ENCODE measurements around the gene MRFAP1. TPM values are rescaled to one million over a fixed set of nuclear protein-coding genes. Genes with fewer than 3 reads are reported as not detected.

Gene MRFAP1
- total and polyA plus RNA-seq, 2 of the 4 experiments (the other 2 are of a cell fraction), result 65.4 to 268 TPM

DNA sequence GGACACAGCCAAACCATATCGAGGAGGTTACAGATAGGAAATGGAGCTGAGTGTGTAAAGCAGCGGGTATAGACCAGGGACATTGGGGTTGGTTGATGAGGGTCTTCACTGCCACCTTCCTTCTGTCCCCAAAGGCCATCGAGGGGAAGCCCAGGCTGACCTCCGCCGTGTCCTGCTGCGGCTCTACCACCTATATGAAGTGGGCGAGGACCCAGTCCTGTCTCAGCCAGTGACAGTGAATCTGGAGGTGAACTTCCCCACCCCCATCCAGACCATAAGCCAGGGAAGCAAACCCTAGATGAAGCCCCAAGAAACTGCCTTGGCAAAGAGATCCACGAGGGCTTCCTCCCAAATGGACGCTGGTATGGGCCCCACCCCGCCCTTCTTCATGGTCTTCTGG is 23.2 kb upstream of the MRFAP1 start (continued):
- TF ChIP-seq, protein P1, sequence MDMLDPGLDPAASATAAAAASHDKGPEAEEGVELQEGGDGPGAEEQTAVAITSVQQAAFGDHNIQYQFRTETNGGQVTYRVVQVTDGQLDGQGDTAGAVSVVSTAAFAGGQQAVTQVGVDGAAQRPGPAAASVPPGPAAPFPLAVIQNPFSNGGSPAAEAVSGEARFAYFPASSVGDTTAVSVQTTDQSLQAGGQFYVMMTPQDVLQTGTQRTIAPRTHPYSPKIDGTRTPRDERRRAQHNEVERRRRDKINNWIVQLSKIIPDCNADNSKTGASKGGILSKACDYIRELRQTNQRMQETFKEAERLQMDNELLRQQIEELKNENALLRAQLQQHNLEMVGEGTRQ (IDR thresholded peaks at IDR 0.05; ENCODE audit: low read depth, low read length), result no peak
- TF ChIP-seq MAFK (IDR thresholded peaks at IDR 0.05; ENCODE audit: low read depth, low read length), result no peak
- no peak for TF ChIP-seq NFE2L2 (IDR thresholded peaks at IDR 0.05; ENCODE audit: low read depth, low read length)
- no peak for TF ChIP-seq MAZ (IDR thresholded peaks at IDR 0.05; ENCODE audit: borderline replicate concordance, low read depth, low read length)
- no peak for TF ChIP-seq RCOR1 (IDR thresholded peaks at IDR 0.05; ENCODE audit: insufficient replicate concordance, low read length)

DNA sequence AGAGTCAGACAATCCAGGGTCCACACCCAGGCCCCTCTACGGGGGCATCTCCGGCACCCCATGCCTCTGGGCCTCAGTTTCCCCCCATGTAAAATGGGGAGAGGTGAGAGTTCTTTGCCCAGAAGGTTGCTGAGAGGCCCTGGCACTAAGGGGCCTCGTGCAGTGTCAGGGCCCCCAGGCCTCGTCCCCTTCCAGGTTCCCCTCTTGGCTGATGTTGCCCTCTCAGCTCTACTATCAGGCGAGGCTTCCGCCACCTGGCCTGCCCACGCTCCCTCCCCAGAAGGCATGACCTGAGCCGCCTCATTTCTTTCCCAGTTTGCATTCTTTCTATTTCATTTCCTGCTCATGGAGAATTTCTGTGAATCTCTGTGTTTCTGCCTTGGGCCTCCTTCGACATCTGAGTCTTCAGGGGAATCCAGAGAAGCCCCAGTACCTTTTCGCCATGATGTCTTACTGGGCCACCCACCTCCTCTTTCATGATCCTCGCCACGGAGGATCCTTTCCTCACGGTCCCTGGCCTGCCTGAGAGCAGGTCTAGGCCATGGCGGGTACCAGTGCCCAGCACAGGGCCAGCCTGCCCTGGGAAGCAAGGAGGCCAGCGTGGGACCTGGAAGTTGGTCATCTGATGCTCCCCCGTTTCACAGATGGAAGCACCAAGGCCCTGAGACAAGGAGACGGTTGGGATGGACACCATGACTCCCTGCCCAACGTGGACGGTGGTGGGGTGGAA is 21.9 kb upstream of the MRFAP1 start:
- Histone ChIP-seq H3K23ac (ENCODE audit: low read depth, low read length) (no peak overlapping the region), H3K18ac (ENCODE audit: low read depth, low read length) (no peak overlapping the region), H3K27me3 (ENCODE audit: control insufficient read depth, insufficient read depth, low read length) (no peaks in the 10 kb centered on the region), H4K8ac (ENCODE audit: low read depth in 2 of 2, low read length in 2 of 2) (no peak overlapping the region), H3K14ac (replicated peaks; ENCODE audit: low read depth, low read length) (no peak overlapping the region), H2BK20ac (ENCODE audit: low read depth, low read length) (no peak overlapping the region), H4K91ac (ENCODE audit: insufficient read depth, low read depth, low read length) (no peak overlapping the region), H2AK9ac (replicated peaks; ENCODE audit: low read depth, low read length, poor library complexity) (no peak overlapping the region), H4K20me1 (ENCODE audit: insufficient read depth, low read length) (no peaks in the 10 kb centered on the region), H4K5ac (ENCODE audit: low read depth, low read length) (no peak overlapping the region), H2BK5ac (ENCODE audit: low read depth, low read length, poor library complexity, severe bottlenecking) (no peak overlapping the region), H3K4me3 (ENCODE audit: insufficient read depth, low read depth, low read length) (no peak overlapping the region), H2AK5ac (ENCODE audit: low read depth, low read length) (no peak overlapping the region), H3K9me3 (ENCODE audit: control insufficient read depth, insufficient read depth, low read length) (no peaks in the 10 kb centered on the region), H2BK120ac (ENCODE audit: low read depth, low read length) (no peak overlapping the region), H2BK15ac (ENCODE audit: low read depth, low read length) (no peak overlapping the region), H3K56ac (ENCODE audit: extremely low read depth, insufficient read depth, low read length) (no peak overlapping the region), H2AFZ (replicated peaks; ENCODE audit: low read length, poor library complexity) (no peak overlapping the region), H3K4ac (ENCODE audit: low read depth, low read length) (no peak overlapping the region), H3K27ac (ENCODE audit: insufficient read depth, low read length) (no peak overlapping the region), H3K36me3 (ENCODE audit: control insufficient read depth, insufficient read depth, low read length) (peaks cover 42% of the 10 kb centered on the region), H3K79me1 (ENCODE audit: low read depth in 1 of 2, low read length in 2 of 2) (no peaks in the 10 kb centered on the region), H3K9me1 (ENCODE audit: insufficient read depth, low read length) (no peaks in the 10 kb centered on the region; the same call in 1 of the 2 replicates), H3K4me1 (ENCODE audit: control insufficient read depth, insufficient read depth, low read length) (no peaks in the 10 kb centered on the region), H3K4me2 (ENCODE audit: low read depth, low read length) (no peak overlapping the region), H3K9ac (ENCODE audit: low read depth, low read length) (no peak overlapping the region)
- in situ Hi-C loops (cut with MboI; ENCODE audit: low sequenced_read_pairs), result no loop called here
- intact Hi-C loops (cut with micrococcal nuclease), result no loop called here
- no peak for DNase-seq
- no peak for ATAC-seq (ENCODE audit: low read depth)
- no peak for TF ChIP-seq POLR2A (IDR thresholded peaks at IDR 0.05; ENCODE audit: low read depth, low read length)
- no peak for TF ChIP-seq NFE2L2 (IDR thresholded peaks at IDR 0.05; ENCODE audit: low read depth, low read length)
- no peak for TF ChIP-seq RFX5 (IDR thresholded peaks at IDR 0.05; ENCODE audit: low read depth, low read length)
- no peak for TF ChIP-seq SMC3 (IDR thresholded peaks at IDR 0.05; ENCODE audit: low read depth, low read length)
- TF ChIP-seq MAZ (IDR thresholded peaks at IDR 0.05; ENCODE audit: borderline replicate concordance, low read depth, low read length), result no peak
- TF ChIP-seq BHLHE40 (IDR thresholded peaks at IDR 0.05; ENCODE audit: low read depth, low read length), result no peak
- TF ChIP-seq CHD1 (IDR thresholded peaks at IDR 0.05; ENCODE audit: low read depth, low read length), result no peak
- TF ChIP-seq, protein P1 (IDR thresholded peaks at IDR 0.05; ENCODE audit: low read depth, low read length), result no peak
- TF ChIP-seq ELK1 (IDR thresholded peaks at IDR 0.05; ENCODE audit: borderline replicate concordance, low read depth, low read length), result no peak
- no peak for TF ChIP-seq RAD21 (IDR thresholded peaks at IDR 0.05; ENCODE audit: low read length)
- TF ChIP-seq RCOR1 (IDR thresholded peaks at IDR 0.05; ENCODE audit: insufficient replicate concordance, low read length), result no peak
- WGBS, 2 experiments (ENCODE audit: extremely low coverage in 2 of 2, insufficient read length in 1 of 2), result 95% methylated on average over 9 of the region's 19 CpGs; no CpG with 5 or more reads in 1 of the 2 experiments
- no TSS peak for BruUV-seq (replicated peaks)
- ChIA-PET POLR2A (ENCODE audit: unreplicated experiment) (no interaction called here), CTCF (no interaction called here)
- dilution Hi-C loops (cut with HindIII; ENCODE audit: low sequenced_read_pairs, unreplicated experiment), result no loop called here
